GM23338 (cell line): ENCODE measurements around the gene AGAP1. TPM values are rescaled to one million over a fixed set of nuclear protein-coding genes. Genes with fewer than 3 reads are reported as not detected.

Source experiments
- ATAC-seq: fragments of 200-7000 bp; cut with Tn5 transposase; 3 replicates; pipeline ENCODE4 v1.9.1; 2020
- DNase-seq: peaks from one replicate; pipeline ENCODE4 v3.0.0-alpha.2; 2015; ENCODE audit warnings: low spot score
- H2AFZ ChIP-seq: fragments of 200-600 bp; sonication (generic); 2 replicates; pipeline ENCODE4 v1.8.0; 2016; ENCODE audit warnings: antibody characterized with exemption, mild to moderate bottlenecking, moderate library complexity
- H3F3A ChIP-seq: fragments of 200-600 bp; sonication (generic); replicated peaks from 2 replicates; pipeline ENCODE4 v1.8.0; 2017; ENCODE audit warnings: antibody characterized with exemption, mixed run types, low read depth
- H3K27ac ChIP-seq: fragments of 200-600 bp; sonication (generic); 2 replicates; pipeline ENCODE4 v1.6.1; 2016; ENCODE audit warnings: low read depth
- H3K27me3 ChIP-seq: fragments of 200-600 bp; sonication (generic); 2 replicates; pipeline ENCODE4 v1.8.0; 2016; ENCODE audit warnings: mild to moderate bottlenecking, mixed run types, moderate library complexity; ENCODE audit not compliant: insufficient read depth
- H3K36me3 ChIP-seq: fragments of 200-600 bp; sonication (generic); 2 replicates; pipeline ENCODE4 v1.8.0; 2016; ENCODE audit warnings: mild to moderate bottlenecking; ENCODE audit not compliant: insufficient read depth
- H3K4me1 ChIP-seq: fragments of 200-600 bp; sonication (generic); 2 replicates; pipeline ENCODE4 v1.8.0; 2016; ENCODE audit warnings: mild to moderate bottlenecking, moderate library complexity; ENCODE audit not compliant: insufficient read depth
- H3K4me2 ChIP-seq: fragments of 200-600 bp; sonication (generic); 2 replicates; pipeline ENCODE4 v1.7.1; 2017; ENCODE audit warnings: mixed run types
- H3K4me3 ChIP-seq: fragments of 200-600 bp; sonication (generic); 2 replicates; pipeline ENCODE4 v1.6.1; 2016; ENCODE audit warnings: mixed run types
- H3K79me2 ChIP-seq: fragments of 200-600 bp; sonication (generic); replicated peaks from 2 replicates; pipeline ENCODE4 v1.8.0; 2017; ENCODE audit warnings: mild to moderate bottlenecking; ENCODE audit not compliant: insufficient read depth
- H3K9me2 ChIP-seq: fragments of 200-600 bp; sonication (generic); 2 replicates; pipeline ENCODE4 v1.8.0; 2017; ENCODE audit not compliant: insufficient read depth
- H4K20me1 ChIP-seq: fragments of 200-600 bp; sonication (generic); replicated peaks from 2 replicates; pipeline ENCODE4 v1.8.0; 2017; ENCODE audit warnings: mild to moderate bottlenecking; ENCODE audit not compliant: insufficient read depth
- H3K27ac Mint-ChIP-seq: 2 replicates; pipeline ENCODE4 v1.8.0; 2020; ENCODE audit warnings: inconsistent platforms, mild to moderate bottlenecking, moderate library complexity, mixed read lengths
- H3K27me3 Mint-ChIP-seq: 3 replicates; pipeline ENCODE4 v1.8.0; 2022; ENCODE audit warnings: low read depth, mild to moderate bottlenecking, moderate library complexity, mixed read lengths, inconsistent platforms; ENCODE audit not compliant: insufficient read depth, poor library complexity
- H3K36me3 Mint-ChIP-seq: 3 replicates; pipeline ENCODE4 v1.8.0; 2021; ENCODE audit warnings: low read depth, mild to moderate bottlenecking, inconsistent platforms, moderate library complexity, mixed read lengths
- H3K4me1 Mint-ChIP-seq: 3 replicates; pipeline ENCODE4 v1.8.0; 2020; ENCODE audit warnings: mild to moderate bottlenecking, inconsistent platforms, mixed read lengths
- H3K4me3 Mint-ChIP-seq: 3 replicates; pipeline ENCODE4 v1.8.0; 2021; ENCODE audit warnings: moderate library complexity, mild to moderate bottlenecking, inconsistent platforms, mixed read lengths
- H3K9me3 Mint-ChIP-seq: 3 replicates; pipeline ENCODE4 v1.8.0; 2020; ENCODE audit warnings: moderate library complexity, mild to moderate bottlenecking, inconsistent platforms, mixed read lengths
- CREB1 ChIP-seq: fragments of 250-450 bp; sonication (Bioruptor Pico); IDR thresholded peaks from 2 replicates; pipeline ENCODE4 v1.5.0; 2020; ENCODE audit warnings: low read depth, mild to moderate bottlenecking, moderate library complexity
- EZH2 ChIP-seq: fragments of 200-600 bp; sonication (generic); IDR thresholded peaks from one replicate; pipeline ENCODE4 v1.8.0; 2017; ENCODE audit warnings: antibody characterized with exemption, mild to moderate bottlenecking, low read depth; ENCODE audit not compliant: unreplicated experiment
- EZH2phosphoT487 ChIP-seq: fragments of 200-600 bp; sonication (generic); IDR thresholded peaks from one replicate; pipeline ENCODE4 v1.8.1; 2018; ENCODE audit warnings: antibody characterized with exemption; ENCODE audit not compliant: unreplicated experiment
- JUNB ChIP-seq: IDR thresholded peaks from one replicate; pipeline ENCODE4 v1.6.1; 2016; ENCODE audit warnings: antibody characterized with exemption; ENCODE audit not compliant: unreplicated experiment
- NANOG ChIP-seq: IDR thresholded peaks from 2 replicates; pipeline ENCODE4 v1.6.1; 2016; ENCODE audit warnings: antibody characterized with exemption, borderline replicate concordance
- POLR2AphosphoS5 ChIP-seq: IDR thresholded peaks from 2 replicates; pipeline ENCODE4 v1.6.1; 2016; ENCODE audit warnings: antibody characterized with exemption, low read depth
- STAT1 ChIP-seq: IDR thresholded peaks from one replicate; pipeline ENCODE4 v1.6.1; 2016; ENCODE audit warnings: antibody characterized with exemption; ENCODE audit not compliant: unreplicated experiment
- ZNF114 ChIP-seq: fragments of 250-450 bp; sonication (Bioruptor Pico); IDR thresholded peaks from 2 replicates; pipeline ENCODE4 v1.5.0; 2020; ENCODE audit warnings: mild to moderate bottlenecking, moderate library complexity
- ZNF331 ChIP-seq: fragments of 250-450 bp; sonication (Bioruptor Pico); IDR thresholded peaks from 2 replicates; pipeline ENCODE4 v1.5.0; 2020; ENCODE audit warnings: low read depth, mild to moderate bottlenecking, moderate library complexity
- polyA plus RNA-seq: library from polyadenylated mRNA; unstranded; fragments of >200 nt; fragmentation: Nextera tagmentation; extraction: Ambion mirVana; gene quantifications from 2 replicates; pipeline ENCODE4 v1.2.1, GENCODE V29; 2016
- total RNA-seq: library from RNA; depleted of rRNA; stranded (reverse); fragments of >200 nt; shearing (Covaris generic); gene quantifications from 2 replicates; pipeline ENCODE4 v1.2.3, GENCODE V29; 2014
- TF ChIP-seq, protein P1 (sequence below): IDR thresholded peaks from one replicate; pipeline ENCODE4 v1.6.1; 2018; ENCODE audit warnings: antibody characterized with exemption; ENCODE audit not compliant: unreplicated experiment
- TF ChIP-seq, protein P2 (sequence below): IDR thresholded peaks from 2 replicates; pipeline ENCODE4 v1.6.1; 2016; ENCODE audit warnings: antibody characterized with exemption
- TF ChIP-seq, protein P3 (sequence below): fragments of 250-450 bp; sonication (Bioruptor Pico); IDR thresholded peaks from 2 replicates; pipeline ENCODE4 v1.5.0; 2020; ENCODE audit warnings: mild to moderate bottlenecking, moderate library complexity
- TF ChIP-seq, protein P4 (sequence below), 2 experiments: fragments of 200-600 bp in 1 of 2; sonication (generic) in 1 of 2; conservative IDR thresholded peaks; 2 replicates each; pipeline versions ENCODE4 v1.5.1 to v1.6.1; 2016 to 2017; ENCODE audit warnings: antibody characterized with exemption in 2 of 2, low read depth in 2 of 2, mild to moderate bottlenecking in 2 of 2, moderate library complexity in 1 of 2

Gene AGAP1
- total and polyA plus RNA-seq, 2 experiments from 2014 or later: 13.3 to 27.9 TPM

DNA sequence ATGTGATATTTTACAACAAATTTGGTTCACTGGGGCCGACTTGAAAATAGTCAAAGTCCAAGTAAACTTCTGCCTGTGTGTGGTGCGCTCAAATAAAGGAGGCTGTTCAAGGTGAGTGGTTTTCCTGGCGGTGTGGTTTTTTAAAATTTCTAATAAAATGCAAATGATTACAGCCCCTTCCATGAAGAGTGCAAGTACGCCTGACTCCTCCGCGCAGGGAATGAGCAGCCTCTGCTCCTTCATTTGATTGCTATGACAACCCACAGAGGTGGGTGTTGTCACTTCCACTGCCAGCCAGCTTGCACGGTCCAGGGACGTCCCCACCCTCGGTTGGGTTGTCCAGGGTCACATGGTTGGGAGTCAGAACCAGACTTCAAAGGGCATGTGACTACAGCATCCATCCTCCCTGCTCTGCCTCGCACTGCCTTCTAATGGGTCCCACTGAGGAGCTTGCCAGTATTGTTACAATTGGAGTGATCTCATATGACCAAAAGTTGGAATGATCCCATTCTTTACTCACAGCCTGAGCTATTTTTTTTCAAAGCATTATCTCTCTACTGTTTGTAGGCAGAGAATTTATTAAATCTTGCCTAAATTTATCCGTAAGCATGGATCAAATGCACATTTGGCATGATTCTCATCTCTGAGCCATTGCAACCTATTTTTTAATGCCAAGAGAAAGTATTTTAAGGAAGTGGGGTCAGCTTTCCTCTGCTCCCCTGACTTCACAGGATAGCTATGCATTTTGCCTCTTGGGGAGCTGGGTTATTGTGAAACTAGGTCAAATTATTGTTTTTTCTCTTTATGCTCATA lies 121.3 kb downstream of the AGAP1 start:
- no peak for TF ChIP-seq EZH2phosphoT487
- TF ChIP-seq, protein P1, sequence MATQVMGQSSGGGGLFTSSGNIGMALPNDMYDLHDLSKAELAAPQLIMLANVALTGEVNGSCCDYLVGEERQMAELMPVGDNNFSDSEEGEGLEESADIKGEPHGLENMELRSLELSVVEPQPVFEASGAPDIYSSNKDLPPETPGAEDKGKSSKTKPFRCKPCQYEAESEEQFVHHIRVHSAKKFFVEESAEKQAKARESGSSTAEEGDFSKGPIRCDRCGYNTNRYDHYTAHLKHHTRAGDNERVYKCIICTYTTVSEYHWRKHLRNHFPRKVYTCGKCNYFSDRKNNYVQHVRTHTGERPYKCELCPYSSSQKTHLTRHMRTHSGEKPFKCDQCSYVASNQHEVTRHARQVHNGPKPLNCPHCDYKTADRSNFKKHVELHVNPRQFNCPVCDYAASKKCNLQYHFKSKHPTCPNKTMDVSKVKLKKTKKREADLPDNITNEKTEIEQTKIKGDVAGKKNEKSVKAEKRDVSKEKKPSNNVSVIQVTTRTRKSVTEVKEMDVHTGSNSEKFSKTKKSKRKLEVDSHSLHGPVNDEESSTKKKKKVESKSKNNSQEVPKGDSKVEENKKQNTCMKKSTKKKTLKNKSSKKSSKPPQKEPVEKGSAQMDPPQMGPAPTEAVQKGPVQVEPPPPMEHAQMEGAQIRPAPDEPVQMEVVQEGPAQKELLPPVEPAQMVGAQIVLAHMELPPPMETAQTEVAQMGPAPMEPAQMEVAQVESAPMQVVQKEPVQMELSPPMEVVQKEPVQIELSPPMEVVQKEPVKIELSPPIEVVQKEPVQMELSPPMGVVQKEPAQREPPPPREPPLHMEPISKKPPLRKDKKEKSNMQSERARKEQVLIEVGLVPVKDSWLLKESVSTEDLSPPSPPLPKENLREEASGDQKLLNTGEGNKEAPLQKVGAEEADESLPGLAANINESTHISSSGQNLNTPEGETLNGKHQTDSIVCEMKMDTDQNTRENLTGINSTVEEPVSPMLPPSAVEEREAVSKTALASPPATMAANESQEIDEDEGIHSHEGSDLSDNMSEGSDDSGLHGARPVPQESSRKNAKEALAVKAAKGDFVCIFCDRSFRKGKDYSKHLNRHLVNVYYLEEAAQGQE: no peak
- no peak for TF ChIP-seq EZH2
- no peak for TF ChIP-seq ZNF114 (CRISPR knock-in tag)
- no peak for TF ChIP-seq ZNF331
- TF ChIP-seq JUNB: no peak
- TF ChIP-seq, protein P2, sequence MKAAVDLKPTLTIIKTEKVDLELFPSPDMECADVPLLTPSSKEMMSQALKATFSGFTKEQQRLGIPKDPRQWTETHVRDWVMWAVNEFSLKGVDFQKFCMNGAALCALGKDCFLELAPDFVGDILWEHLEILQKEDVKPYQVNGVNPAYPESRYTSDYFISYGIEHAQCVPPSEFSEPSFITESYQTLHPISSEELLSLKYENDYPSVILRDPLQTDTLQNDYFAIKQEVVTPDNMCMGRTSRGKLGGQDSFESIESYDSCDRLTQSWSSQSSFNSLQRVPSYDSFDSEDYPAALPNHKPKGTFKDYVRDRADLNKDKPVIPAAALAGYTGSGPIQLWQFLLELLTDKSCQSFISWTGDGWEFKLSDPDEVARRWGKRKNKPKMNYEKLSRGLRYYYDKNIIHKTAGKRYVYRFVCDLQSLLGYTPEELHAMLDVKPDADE: no peak
- no peak for TF ChIP-seq NANOG
- no peak for TF ChIP-seq CREB1 (CRISPR knock-in tag)
- TF ChIP-seq POLR2AphosphoS5: no peak
- TF ChIP-seq STAT1: no peak
- TF ChIP-seq, protein P3, sequence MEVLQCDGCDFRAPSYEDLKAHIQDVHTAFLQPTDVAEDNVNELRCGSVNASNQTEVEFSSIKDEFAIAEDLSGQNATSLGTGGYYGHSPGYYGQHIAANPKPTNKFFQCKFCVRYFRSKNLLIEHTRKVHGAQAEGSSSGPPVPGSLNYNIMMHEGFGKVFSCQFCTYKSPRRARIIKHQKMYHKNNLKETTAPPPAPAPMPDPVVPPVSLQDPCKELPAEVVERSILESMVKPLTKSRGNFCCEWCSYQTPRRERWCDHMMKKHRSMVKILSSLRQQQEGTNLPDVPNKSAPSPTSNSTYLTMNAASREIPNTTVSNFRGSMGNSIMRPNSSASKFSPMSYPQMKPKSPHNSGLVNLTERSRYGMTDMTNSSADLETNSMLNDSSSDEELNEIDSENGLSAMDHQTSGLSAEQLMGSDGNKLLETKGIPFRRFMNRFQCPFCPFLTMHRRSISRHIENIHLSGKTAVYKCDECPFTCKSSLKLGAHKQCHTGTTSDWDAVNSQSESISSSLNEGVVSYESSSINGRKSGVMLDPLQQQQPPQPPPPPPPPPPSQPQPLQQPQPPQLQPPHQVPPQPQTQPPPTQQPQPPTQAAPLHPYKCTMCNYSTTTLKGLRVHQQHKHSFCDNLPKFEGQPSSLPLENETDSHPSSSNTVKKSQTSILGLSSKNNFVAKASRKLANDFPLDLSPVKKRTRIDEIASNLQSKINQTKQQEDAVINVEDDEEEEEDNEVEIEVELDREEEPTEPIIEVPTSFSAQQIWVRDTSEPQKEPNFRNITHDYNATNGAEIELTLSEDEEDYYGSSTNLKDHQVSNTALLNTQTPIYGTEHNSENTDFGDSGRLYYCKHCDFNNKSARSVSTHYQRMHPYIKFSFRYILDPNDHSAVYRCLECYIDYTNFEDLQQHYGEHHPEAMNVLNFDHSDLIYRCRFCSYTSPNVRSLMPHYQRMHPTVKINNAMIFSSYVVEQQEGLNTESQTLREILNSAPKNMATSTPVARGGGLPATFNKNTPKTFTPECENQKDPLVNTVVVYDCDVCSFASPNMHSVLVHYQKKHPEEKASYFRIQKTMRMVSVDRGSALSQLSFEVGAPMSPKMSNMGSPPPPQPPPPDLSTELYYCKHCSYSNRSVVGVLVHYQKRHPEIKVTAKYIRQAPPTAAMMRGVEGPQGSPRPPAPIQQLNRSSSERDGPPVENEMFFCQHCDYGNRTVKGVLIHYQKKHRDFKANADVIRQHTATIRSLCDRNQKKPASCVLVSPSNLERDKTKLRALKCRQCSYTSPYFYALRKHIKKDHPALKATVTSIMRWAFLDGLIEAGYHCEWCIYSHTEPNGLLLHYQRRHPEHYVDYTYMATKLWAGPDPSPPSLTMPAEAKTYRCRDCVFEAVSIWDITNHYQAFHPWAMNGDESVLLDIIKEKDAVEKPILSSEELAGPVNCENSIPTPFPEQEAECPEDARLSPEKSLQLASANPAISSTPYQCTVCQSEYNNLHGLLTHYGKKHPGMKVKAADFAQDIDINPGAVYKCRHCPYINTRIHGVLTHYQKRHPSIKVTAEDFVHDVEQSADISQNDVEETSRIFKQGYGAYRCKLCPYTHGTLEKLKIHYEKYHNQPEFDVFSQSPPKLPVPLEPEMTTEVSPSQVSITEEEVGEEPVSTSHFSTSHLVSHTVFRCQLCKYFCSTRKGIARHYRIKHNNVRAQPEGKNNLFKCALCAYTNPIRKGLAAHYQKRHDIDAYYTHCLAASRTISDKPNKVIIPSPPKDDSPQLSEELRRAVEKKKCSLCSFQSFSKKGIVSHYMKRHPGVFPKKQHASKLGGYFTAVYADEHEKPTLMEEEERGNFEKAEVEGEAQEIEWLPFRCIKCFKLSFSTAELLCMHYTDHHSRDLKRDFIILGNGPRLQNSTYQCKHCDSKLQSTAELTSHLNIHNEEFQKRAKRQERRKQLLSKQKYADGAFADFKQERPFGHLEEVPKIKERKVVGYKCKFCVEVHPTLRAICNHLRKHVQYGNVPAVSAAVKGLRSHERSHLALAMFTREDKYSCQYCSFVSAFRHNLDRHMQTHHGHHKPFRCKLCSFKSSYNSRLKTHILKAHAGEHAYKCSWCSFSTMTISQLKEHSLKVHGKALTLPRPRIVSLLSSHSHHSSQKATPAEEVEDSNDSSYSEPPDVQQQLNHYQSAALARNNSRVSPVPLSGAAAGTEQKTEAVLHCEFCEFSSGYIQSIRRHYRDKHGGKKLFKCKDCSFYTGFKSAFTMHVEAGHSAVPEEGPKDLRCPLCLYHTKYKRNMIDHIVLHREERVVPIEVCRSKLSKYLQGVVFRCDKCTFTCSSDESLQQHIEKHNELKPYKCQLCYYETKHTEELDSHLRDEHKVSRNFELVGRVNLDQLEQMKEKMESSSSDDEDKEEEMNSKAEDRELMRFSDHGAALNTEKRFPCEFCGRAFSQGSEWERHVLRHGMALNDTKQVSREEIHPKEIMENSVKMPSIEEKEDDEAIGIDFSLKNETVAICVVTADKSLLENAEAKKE (CRISPR knock-in tag): no peak
- TF ChIP-seq, protein P4, sequence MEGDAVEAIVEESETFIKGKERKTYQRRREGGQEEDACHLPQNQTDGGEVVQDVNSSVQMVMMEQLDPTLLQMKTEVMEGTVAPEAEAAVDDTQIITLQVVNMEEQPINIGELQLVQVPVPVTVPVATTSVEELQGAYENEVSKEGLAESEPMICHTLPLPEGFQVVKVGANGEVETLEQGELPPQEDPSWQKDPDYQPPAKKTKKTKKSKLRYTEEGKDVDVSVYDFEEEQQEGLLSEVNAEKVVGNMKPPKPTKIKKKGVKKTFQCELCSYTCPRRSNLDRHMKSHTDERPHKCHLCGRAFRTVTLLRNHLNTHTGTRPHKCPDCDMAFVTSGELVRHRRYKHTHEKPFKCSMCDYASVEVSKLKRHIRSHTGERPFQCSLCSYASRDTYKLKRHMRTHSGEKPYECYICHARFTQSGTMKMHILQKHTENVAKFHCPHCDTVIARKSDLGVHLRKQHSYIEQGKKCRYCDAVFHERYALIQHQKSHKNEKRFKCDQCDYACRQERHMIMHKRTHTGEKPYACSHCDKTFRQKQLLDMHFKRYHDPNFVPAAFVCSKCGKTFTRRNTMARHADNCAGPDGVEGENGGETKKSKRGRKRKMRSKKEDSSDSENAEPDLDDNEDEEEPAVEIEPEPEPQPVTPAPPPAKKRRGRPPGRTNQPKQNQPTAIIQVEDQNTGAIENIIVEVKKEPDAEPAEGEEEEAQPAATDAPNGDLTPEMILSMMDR (conservative IDR thresholded peaks at IDR 0.05; ENCODE audit: low read depth in 2 of 2): no peak
- Histone ChIP-seq H3K4me3 (no peak overlapping the region), H3K4me1 (no peaks in the 10 kb centered on the region; the same call in none of the 2 replicates), H4K20me1 (peaks cover 25% of the 10 kb centered on the region), H2AFZ (no peak overlapping the region), H3K27ac (no peak overlapping the region), H3K4me2 (no peak overlapping the region), H3K27me3 (no peaks in the 10 kb centered on the region), H3K9me2 (no peaks in the 10 kb centered on the region), H3K36me3 (no peaks in the 10 kb centered on the region), H3F3A (no peaks in the 10 kb centered on the region), H3K79me2 (peaks cover 86% of the 10 kb centered on the region)
- H3K9me3 Mint-ChIP-seq: no peaks in the 10 kb centered on the region
- no peaks in the 10 kb centered on the region for H3K36me3 Mint-ChIP-seq
- DNase-seq (no peak), ATAC-seq (no peak)
- H3K4me3 Mint-ChIP-seq: no peak overlapping the region
- H3K27me3 Mint-ChIP-seq: peaks cover 5% of the 10 kb centered on the region
- peaks cover 41% of the 10 kb centered on the region for H3K4me1 Mint-ChIP-seq
- no peak overlapping the region for H3K27ac Mint-ChIP-seq
